Measurements from ENCODE around the gene EFCAB14. TPM values are rescaled to one million over a fixed set of nuclear protein-coding genes. Genes with fewer than 3 reads are reported as not detected.

EFCAB14 gene
- total and polyA plus RNA-seq, 9 of the 15 experiments (the other 6 are each of a cell fraction or from before 2014, with no cell fraction given), result 7.3 to 49.0 (median 37.3) TPM

GRCh38 chr1:46673749-46674182 is 45.1 kb downstream of the EFCAB14 start (continued):
- TF ChIP-seq HIVEP1 (CRISPR knock-in tag; IDR thresholded peaks at IDR 0.05) (no peak), ZNF584 (CRISPR knock-in tag; IDR thresholded peaks at IDR 0.05; ENCODE audit: low read depth) (no peak), LCOR (CRISPR knock-in tag; IDR thresholded peaks at IDR 0.05) (no peak), ZNF232 (CRISPR knock-in tag; IDR thresholded peaks at IDR 0.05) (no peak), ZFP36 (IDR thresholded peaks at IDR 0.05; ENCODE audit: low read depth, low read length, partially characterized antibody) (no peak), TRIM24 (IDR thresholded peaks at IDR 0.05) (no peak; a peak in 1 of 4 replicates), GATAD2A (IDR thresholded peaks at IDR 0.05) (no peak), ZNF668 (CRISPR knock-in tag; IDR thresholded peaks at IDR 0.05) (no peak), NR2C1 (IDR thresholded peaks at IDR 0.05) (no peak), NR2C1 (tag; IDR thresholded peaks at IDR 0.05) (peak; percentile 28; the same call in 1 of the 2 replicates), XRCC5 (IDR thresholded peaks at IDR 0.05; ENCODE audit: low read depth, low read length) (no peak), MCM3 (IDR thresholded peaks at IDR 0.05) (no peak), HNRNPUL1 (IDR thresholded peaks at IDR 0.05; ENCODE audit: low read length) (no peak), BMI1 (IDR thresholded peaks at IDR 0.05; ENCODE audit: low read length) (no peak), ZNF644 (tag; IDR thresholded peaks at IDR 0.05; ENCODE audit: low read depth) (no peak), ZNF583 (CRISPR knock-in tag; IDR thresholded peaks at IDR 0.05) (0 out of 2 replicates have a peak, but pooled peaks have one; percentile 32), MCM2 (IDR thresholded peaks at IDR 0.05; ENCODE audit: low read depth) (no peak), ZNF431 (CRISPR knock-in tag; IDR thresholded peaks at IDR 0.05) (no peak), MBD2 (IDR thresholded peaks at IDR 0.05; ENCODE audit: borderline replicate concordance, low read depth) (no peak), ZNF639 (CRISPR knock-in tag; conservative IDR thresholded peaks at IDR 0.05 in 1 of 2, IDR thresholded peaks at IDR 0.05 in 1 of 2) (no peak), FOSL1 (tag; conservative IDR thresholded peaks at IDR 0.05) (peak; percentile 97), SP1 (CRISPR knock-in tag; IDR thresholded peaks at IDR 0.05) (no peak), ETS2 (tag; IDR thresholded peaks at IDR 0.05; ENCODE audit: borderline replicate concordance, poor library complexity, severe bottlenecking) (no peak), HDAC8 (tag; IDR thresholded peaks at IDR 0.05) (no peak), BCL6 (CRISPR knock-in tag; IDR thresholded peaks at IDR 0.05) (no peak), SMAD4 (CRISPR knock-in tag; conservative IDR thresholded peaks at IDR 0.05) (0 out of 2 replicates have a peak, but pooled peaks have one; percentile 14), SPI1 (IDR thresholded peaks at IDR 0.05; ENCODE audit: borderline replicate concordance, low read depth, low read length) (no peak), MYBL2 (IDR thresholded peaks at IDR 0.05; ENCODE audit: low read depth) (no peak), MYBL2 (CRISPR knock-in tag; IDR thresholded peaks at IDR 0.05; ENCODE audit: borderline replicate concordance) (no peak), KDM2B (CRISPR knock-in tag; IDR thresholded peaks at IDR 0.05) (no peak), TCFL5 (CRISPR knock-in tag; conservative IDR thresholded peaks at IDR 0.05) (no peak), HNRNPL (IDR thresholded peaks at IDR 0.05; ENCODE audit: low read depth, low read length) (no peak), BRF1 (IDR thresholded peaks at IDR 0.05; ENCODE audit: borderline replicate concordance, extremely low read depth, insufficient read length) (no peak), CBX5 (IDR thresholded peaks at IDR 0.05; ENCODE audit: borderline replicate concordance, low read depth) (no peak), ZSCAN32 (CRISPR knock-in tag; IDR thresholded peaks at IDR 0.05) (no peak)

Measured in K562 (cell line).